Upper lobe of left lung (tissue), 4 donors: ENCODE results near the gene DUSP15.

Source experiments
- EP300 ChIP-seq, 4 donors: sonication (generic); formaldehyde crosslinking; IDR thresholded peaks; one replicate each; pipeline ENCODE4 v1.5.1; 2017; ENCODE audit warnings: antibody characterized with exemption in 4 of 4, control low read depth in 2 of 4
- POLR2A ChIP-seq, 4 donors: fragments of 450-650 bp; IDR thresholded peaks; one replicate each; pipeline ENCODE4 v1.5.1; 2016 to 2017; ENCODE audit warnings: antibody characterized with exemption in 4 of 4, mild to moderate bottlenecking in 2 of 4
- POLR2AphosphoS5 ChIP-seq, 2 donors: sonication (generic); formaldehyde crosslinking; IDR thresholded peaks; one replicate each; pipeline ENCODE4 v1.5.1; 2017; ENCODE audit warnings: antibody characterized with exemption in 2 of 2
- TF ChIP-seq, protein P1 (sequence below), 6 experiments: fragments of 450-650 bp in 4 of 6; fragments of 200-600 bp in 2 of 6; sonication (generic) in 2 of 6; IDR thresholded peaks; one replicate each; pipeline ENCODE4 v1.5.1; 2016 to 2019; ENCODE audit warnings: antibody characterized with exemption in 6 of 6

DNA sequence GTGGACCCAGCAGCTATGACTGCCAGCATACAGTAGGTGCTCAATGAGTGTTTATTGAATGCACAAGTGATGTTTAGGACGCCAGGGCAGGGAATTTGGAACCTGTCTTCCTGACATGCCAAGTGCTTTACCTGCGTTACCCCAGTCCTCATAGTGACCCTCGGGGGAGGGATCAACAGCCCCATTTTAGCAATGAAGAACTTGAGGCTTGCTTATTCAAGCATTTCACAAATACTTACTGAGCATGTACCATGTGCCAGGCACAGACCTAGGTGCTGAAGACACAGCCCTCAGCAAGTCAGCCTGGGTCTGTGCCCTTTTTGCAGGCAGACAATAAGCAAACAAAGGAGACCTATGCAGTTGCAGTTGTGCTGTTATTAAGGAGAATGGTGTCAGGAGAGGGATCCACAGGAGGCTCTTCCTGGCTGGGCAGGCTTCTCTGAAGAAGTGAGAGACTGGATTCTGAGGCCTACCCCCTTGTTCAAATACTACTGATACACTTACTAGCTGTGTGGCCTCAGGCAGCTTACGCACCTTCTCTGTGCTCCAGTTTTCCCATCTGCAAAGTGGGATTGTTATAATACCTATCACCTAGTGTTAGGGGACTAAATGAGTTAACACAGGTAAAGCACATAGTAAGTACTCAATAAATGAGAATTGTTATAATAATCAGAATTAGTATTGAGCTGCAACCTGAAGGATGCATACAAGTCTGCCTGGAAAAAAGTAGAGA is 39.9 kb upstream of the DUSP15 start:
- TF ChIP-seq, protein P1, sequence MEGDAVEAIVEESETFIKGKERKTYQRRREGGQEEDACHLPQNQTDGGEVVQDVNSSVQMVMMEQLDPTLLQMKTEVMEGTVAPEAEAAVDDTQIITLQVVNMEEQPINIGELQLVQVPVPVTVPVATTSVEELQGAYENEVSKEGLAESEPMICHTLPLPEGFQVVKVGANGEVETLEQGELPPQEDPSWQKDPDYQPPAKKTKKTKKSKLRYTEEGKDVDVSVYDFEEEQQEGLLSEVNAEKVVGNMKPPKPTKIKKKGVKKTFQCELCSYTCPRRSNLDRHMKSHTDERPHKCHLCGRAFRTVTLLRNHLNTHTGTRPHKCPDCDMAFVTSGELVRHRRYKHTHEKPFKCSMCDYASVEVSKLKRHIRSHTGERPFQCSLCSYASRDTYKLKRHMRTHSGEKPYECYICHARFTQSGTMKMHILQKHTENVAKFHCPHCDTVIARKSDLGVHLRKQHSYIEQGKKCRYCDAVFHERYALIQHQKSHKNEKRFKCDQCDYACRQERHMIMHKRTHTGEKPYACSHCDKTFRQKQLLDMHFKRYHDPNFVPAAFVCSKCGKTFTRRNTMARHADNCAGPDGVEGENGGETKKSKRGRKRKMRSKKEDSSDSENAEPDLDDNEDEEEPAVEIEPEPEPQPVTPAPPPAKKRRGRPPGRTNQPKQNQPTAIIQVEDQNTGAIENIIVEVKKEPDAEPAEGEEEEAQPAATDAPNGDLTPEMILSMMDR (IDR thresholded peaks at IDR 0.05): no peak
- TF ChIP-seq POLR2AphosphoS5 (IDR thresholded peaks at IDR 0.05) (no peak), POLR2A (IDR thresholded peaks at IDR 0.05) (no peak), EP300 (IDR thresholded peaks at IDR 0.05) (no peak)
